ENCODE data around the gene DSN1.

- no peak for TF ChIP-seq KDM2B (CRISPR knock-in tag; IDR thresholded peaks at IDR 0.05)
- no peak for TF ChIP-seq STAG1 (CRISPR knock-in tag; IDR thresholded peaks at IDR 0.05; ENCODE audit: borderline replicate concordance)
- no peak for TF ChIP-seq PHF8 (IDR thresholded peaks at IDR 0.05; ENCODE audit: borderline replicate concordance, low read length)
- TF ChIP-seq CREB5 (CRISPR knock-in tag; IDR thresholded peaks at IDR 0.05) = no peak
- no peak for TF ChIP-seq GABPA (tag; conservative IDR thresholded peaks at IDR 0.05; ENCODE audit: low read depth)
- no peak for TF ChIP-seq TAF1 (IDR thresholded peaks at IDR 0.05; ENCODE audit: control insufficient read depth, extremely low read depth, insufficient read depth, low read length, severe bottlenecking)
- TF ChIP-seq ZNF407 (IDR thresholded peaks at IDR 0.05; ENCODE audit: low read depth) = no peak
Measured at GRCh38 chr20:36815454-36816091, 42.0 kb upstream of the DSN1 start.

Data from K562 (cell line).